OCI-LY3 (cell line): ENCODE results near the gene RAD51B.

ENCODE experiments used
- H2AFZ ChIP-seq: fragments of 200-600, 300-600 bp; shearing (Covaris generic); 2 replicates; pipeline ENCODE4 v1.6.0; 2014; ENCODE audit warnings: antibody characterized with exemption, low read depth, low read length
- H3K27ac ChIP-seq: fragments of 200-600, 300-600 bp; sonication (generic); 2 replicates; pipeline ENCODE4 v1.5.1; 2014; ENCODE audit warnings: mild to moderate bottlenecking, low read length, moderate library complexity, mixed read lengths
- H3K27me3 ChIP-seq: fragments of 200-600, 300-600 bp; sonication (generic); 2 replicates; pipeline ENCODE4 v1.6.1; 2014; ENCODE audit warnings: low read depth, low read length, mixed read lengths
- H3K36me3 ChIP-seq: fragments of 200-600, 300-600 bp; sonication (generic); replicated peaks from 2 replicates; pipeline ENCODE3; 2014; ENCODE audit warnings: low read depth, low read length, mixed read lengths
- H3K4me1 ChIP-seq: fragments of 300-600, 200-600 bp; sonication (generic); 2 replicates; pipeline ENCODE4 v1.6.1; 2014; ENCODE audit warnings: low read length, mixed read lengths
- H3K4me2 ChIP-seq: fragments of 200-600, 300-600 bp; sonication (generic); 2 replicates; pipeline ENCODE4 v1.6.1; 2014; ENCODE audit warnings: low read length, mixed read lengths
- H3K4me3 ChIP-seq: fragments of 300-600, 200-600 bp; sonication (generic); 2 replicates; pipeline ENCODE4 v1.5.1; 2014; ENCODE audit warnings: antibody characterized with exemption, mild to moderate bottlenecking, low read length, moderate library complexity
- H3K79me2 ChIP-seq: fragments of 300-600, 200-600 bp; shearing (Covaris generic); 2 replicates; pipeline ENCODE4 v1.6.1; 2014; ENCODE audit warnings: mild to moderate bottlenecking, low read length, mixed read lengths
- H3K9ac ChIP-seq: fragments of 300-600, 200-600 bp; shearing (Covaris generic); 2 replicates; pipeline ENCODE4 v1.6.0; 2014; ENCODE audit warnings: mild to moderate bottlenecking, low read length, moderate library complexity
- H3K9me3 ChIP-seq: fragments of 200-600, 300-600 bp; shearing (Covaris generic); 2 replicates; pipeline ENCODE4 v1.6.1; 2014; ENCODE audit warnings: low read length, mixed read lengths; ENCODE audit not compliant: insufficient read depth
- H4K20me1 ChIP-seq: fragments of 200-600, 300-600 bp; sonication (generic); 2 replicates; pipeline ENCODE4 v1.6.1; 2016; ENCODE audit warnings: low read length, mixed read lengths; ENCODE audit not compliant: insufficient read depth
- EZH2phosphoT487 ChIP-seq: fragments of 200-600 bp; shearing (Covaris generic); IDR thresholded peaks from 2 replicates; pipeline ENCODE4 v1.6.1; 2018; ENCODE audit warnings: antibody characterized with exemption, mixed run types, low read depth
- TF ChIP-seq, protein P1 (sequence below): fragments of 200-600, 300-600 bp; sonication (generic); IDR thresholded peaks from 2 replicates; pipeline ENCODE4 v1.5.1; 2014; ENCODE audit warnings: antibody characterized with exemption, low read length, low read depth

The RAD51B gene

DNA sequence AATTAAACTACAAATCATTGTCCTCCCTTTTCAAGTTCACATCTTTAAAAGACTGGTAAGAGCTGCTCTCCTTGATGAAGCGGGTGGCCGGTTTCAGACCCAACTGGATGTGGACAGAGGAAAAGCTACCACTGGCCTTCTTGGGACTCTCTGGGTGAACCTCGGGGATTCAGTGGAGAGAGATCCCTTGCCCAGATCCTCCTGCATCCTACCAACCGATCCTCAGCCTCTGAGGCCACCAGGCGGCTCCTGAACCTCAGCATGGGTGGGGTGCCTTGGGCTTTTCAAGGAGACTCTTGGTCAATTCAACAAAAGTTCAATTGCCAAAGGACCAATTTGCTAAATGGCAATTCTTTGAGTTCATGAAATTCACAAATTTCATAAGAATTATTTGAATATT, 888.8 kb downstream of the RAD51B start:
- Histone ChIP-seq H3K36me3 (no peaks in the 10 kb centered on the region), H3K9me3 (no peaks in the 10 kb centered on the region), H3K4me1 (no peaks in the 10 kb centered on the region), H3K79me2 (no peaks in the 10 kb centered on the region), H3K4me2 (no peak overlapping the region), H4K20me1 (no peaks in the 10 kb centered on the region), H3K4me3 (no peak overlapping the region), H2AFZ (no peak overlapping the region), H3K27ac (no peak overlapping the region), H3K9ac (no peak overlapping the region), H3K27me3 (no peaks in the 10 kb centered on the region)
- TF ChIP-seq, protein P1, sequence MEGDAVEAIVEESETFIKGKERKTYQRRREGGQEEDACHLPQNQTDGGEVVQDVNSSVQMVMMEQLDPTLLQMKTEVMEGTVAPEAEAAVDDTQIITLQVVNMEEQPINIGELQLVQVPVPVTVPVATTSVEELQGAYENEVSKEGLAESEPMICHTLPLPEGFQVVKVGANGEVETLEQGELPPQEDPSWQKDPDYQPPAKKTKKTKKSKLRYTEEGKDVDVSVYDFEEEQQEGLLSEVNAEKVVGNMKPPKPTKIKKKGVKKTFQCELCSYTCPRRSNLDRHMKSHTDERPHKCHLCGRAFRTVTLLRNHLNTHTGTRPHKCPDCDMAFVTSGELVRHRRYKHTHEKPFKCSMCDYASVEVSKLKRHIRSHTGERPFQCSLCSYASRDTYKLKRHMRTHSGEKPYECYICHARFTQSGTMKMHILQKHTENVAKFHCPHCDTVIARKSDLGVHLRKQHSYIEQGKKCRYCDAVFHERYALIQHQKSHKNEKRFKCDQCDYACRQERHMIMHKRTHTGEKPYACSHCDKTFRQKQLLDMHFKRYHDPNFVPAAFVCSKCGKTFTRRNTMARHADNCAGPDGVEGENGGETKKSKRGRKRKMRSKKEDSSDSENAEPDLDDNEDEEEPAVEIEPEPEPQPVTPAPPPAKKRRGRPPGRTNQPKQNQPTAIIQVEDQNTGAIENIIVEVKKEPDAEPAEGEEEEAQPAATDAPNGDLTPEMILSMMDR: no peak
- TF ChIP-seq EZH2phosphoT487: no peak

DNA sequence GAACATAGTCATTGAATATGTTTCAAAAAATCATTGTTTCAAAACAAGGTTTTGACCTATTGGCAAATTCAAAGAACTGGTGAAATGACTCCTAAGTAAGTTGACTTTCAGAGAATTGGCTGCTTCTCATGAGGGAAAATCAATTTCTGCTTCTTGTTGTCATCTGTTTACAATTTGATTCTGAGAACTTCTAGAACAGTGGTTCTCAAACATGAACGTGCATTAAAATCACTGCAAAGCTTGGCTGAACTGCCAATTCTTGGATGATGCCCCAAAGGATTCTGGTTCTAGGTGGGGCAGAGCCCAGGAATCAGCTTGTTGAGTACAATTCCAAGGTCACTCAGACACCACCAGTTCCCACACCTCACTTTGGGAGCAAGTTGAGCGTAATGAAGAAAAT, 889.4 kb downstream of the RAD51B start:
- H3K4me1 ChIP-seq: no peaks in the 10 kb centered on the region
- no peak overlapping the region for H3K4me2 ChIP-seq
- no peaks in the 10 kb centered on the region for H3K9me3 ChIP-seq
- H3K27me3 ChIP-seq: no peaks in the 10 kb centered on the region
- H3K9ac ChIP-seq: no peak overlapping the region
- H2AFZ ChIP-seq: no peak overlapping the region
- no peak overlapping the region for H3K4me3 ChIP-seq
- no peaks in the 10 kb centered on the region for H3K79me2 ChIP-seq
- H4K20me1 ChIP-seq: no peaks in the 10 kb centered on the region
- no peak overlapping the region for H3K27ac ChIP-seq
- no peaks in the 10 kb centered on the region for H3K36me3 ChIP-seq
- TF ChIP-seq, protein P1: no peak
- TF ChIP-seq EZH2phosphoT487: no peak

DNA sequence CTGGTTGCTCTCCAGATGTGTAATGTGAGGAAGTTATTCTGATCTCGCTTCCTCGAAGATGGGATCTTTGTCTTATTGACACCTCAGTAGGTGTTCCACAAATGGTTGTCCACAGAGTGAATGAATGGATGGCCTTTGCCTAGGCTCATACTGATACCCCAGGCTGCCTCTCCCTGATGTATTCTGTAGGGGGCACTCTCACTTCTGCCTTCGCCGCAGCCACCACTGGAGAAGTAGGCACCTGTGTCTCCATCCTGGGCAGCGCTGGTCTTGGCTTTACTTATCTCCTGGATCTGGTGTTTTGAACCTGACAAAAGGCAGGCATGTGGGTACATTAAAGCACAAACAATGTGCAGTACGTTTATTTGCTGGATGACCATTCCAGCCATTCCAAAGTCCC, 891.2 kb downstream of the RAD51B start:
- Histone ChIP-seq H3K4me3 (no peak overlapping the region), H3K36me3 (no peaks in the 10 kb centered on the region), H3K27ac (no peak overlapping the region), H3K27me3 (no peaks in the 10 kb centered on the region), H3K4me1 (no peaks in the 10 kb centered on the region), H3K79me2 (no peaks in the 10 kb centered on the region), H3K9me3 (no peaks in the 10 kb centered on the region), H3K4me2 (no peak overlapping the region), H4K20me1 (no peaks in the 10 kb centered on the region), H3K9ac (no peak overlapping the region), H2AFZ (no peak overlapping the region)
- no peak for TF ChIP-seq EZH2phosphoT487
- TF ChIP-seq, protein P1: peak; percentile 22; the same call in 1 of the 2 replicates

DNA sequence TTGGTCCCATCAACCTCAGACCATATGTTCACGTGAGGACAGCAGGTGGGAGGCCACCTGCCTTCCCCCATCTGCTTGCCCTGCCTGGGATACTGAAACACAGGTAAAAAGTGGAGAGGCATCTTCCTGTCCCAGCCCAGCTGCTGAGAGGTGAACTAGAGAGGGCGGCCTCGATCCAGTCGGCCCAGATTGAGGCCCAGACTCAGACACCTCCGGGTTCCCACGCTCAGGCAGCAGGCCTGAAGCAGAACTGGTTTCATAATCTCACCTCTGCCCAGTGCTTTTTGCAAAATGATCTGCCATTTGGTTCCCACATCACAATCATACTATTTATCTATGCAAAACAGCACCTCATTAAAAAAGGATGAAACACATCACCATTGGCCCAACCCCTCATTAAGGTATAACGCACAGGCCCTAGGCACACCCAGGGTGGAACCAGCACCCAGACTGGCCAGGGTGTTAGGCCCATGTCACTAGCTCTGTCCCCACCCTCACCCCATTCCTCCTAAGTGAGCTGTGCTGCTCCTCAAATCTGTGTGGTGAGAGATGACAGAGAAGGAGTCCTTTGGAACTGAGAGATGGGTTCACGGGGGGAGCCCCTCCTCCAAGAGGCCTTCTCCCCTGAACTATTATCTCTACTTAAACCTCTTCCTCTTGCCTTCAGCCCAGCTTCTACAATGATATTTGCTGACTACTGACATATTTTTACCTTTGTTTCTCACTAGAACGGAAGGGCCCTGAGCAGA, 892.2 kb downstream of the RAD51B start:
- no peak for TF ChIP-seq EZH2phosphoT487
- TF ChIP-seq, protein P1: no peak
- no peak overlapping the region for H2AFZ ChIP-seq
- no peak overlapping the region for H3K4me2 ChIP-seq
- no peaks in the 10 kb centered on the region for H4K20me1 ChIP-seq
- H3K9ac ChIP-seq: no peak overlapping the region
- H3K27me3 ChIP-seq: no peaks in the 10 kb centered on the region
- H3K36me3 ChIP-seq: no peaks in the 10 kb centered on the region
- H3K4me1 ChIP-seq: no peaks in the 10 kb centered on the region
- no peak overlapping the region for H3K4me3 ChIP-seq
- no peaks in the 10 kb centered on the region for H3K9me3 ChIP-seq
- H3K79me2 ChIP-seq: no peaks in the 10 kb centered on the region
- no peak overlapping the region for H3K27ac ChIP-seq
